Kidney (tissue), 14 donors: ENCODE measurements around the gene C11orf65. TPM values are rescaled to one million over a fixed set of nuclear protein-coding genes. Genes with fewer than 3 reads are reported as not detected.

Source experiments
- DNase-seq, 5 donors: peaks; one replicate each; pipeline ENCODE4 v3.0.0-alpha.2; 2013 to 2020
- FAIRE-seq: peaks from 2 replicates; lab custom pipeline; 2012; peaks lifted over from hg19 to GRCh38; lab: Jason Lieb, UNC
- H3K27ac ChIP-seq, 2 donors: one replicate each; pipeline ENCODE4 v1.7.0; 2013; ENCODE audit warnings: low read depth in 2 of 2, low read length in 2 of 2, inconsistent platforms in 1 of 2
- H3K27me3 ChIP-seq: one replicate; pipeline ENCODE4 v1.7.1; 2013; ENCODE audit warnings: low read length, inconsistent platforms; ENCODE audit not compliant: control insufficient read depth, insufficient read depth
- H3K36me3 ChIP-seq, 3 donors: one replicate each; pipeline versions ENCODE4 v1.7.0 to v1.7.1; 2013; ENCODE audit warnings: low read length in 3 of 3, control low read depth in 1 of 3, inconsistent platforms in 1 of 3; ENCODE audit not compliant: insufficient read depth in 3 of 3, control insufficient read depth in 2 of 3
- H3K4me1 ChIP-seq, 3 donors: one replicate each; pipeline versions ENCODE4 v1.7.0 to v1.7.1; 2013; ENCODE audit warnings: low read length in 3 of 3, inconsistent platforms in 1 of 3, low read depth in 1 of 3; ENCODE audit not compliant: control insufficient read depth in 2 of 3, insufficient read depth in 2 of 3
- H3K4me3 ChIP-seq, 3 donors: one replicate each; pipeline versions ENCODE4 v1.7.0 to v1.8.1; 2013; ENCODE audit warnings: low read length in 3 of 3, control low read depth in 1 of 3, inconsistent platforms in 1 of 3
- H3K9ac ChIP-seq, 3 donors: one replicate each; pipeline versions ENCODE4 v1.7.0 to v1.7.1; 2013; ENCODE audit warnings: low read length in 3 of 3, control low read depth in 1 of 3, inconsistent platforms in 1 of 3
- H3K9me3 ChIP-seq, 3 donors: one replicate each; pipeline versions ENCODE4 v1.7.0 to v1.7.1; 2013; ENCODE audit warnings: low read length in 3 of 3, control low read depth in 1 of 3, inconsistent platforms in 1 of 3; ENCODE audit not compliant: control insufficient read depth in 2 of 3, insufficient read depth in 1 of 3
- intact Hi-C: fragments of 100-400 bp; cut with DNase I; formaldehyde crosslinking; loops from one replicate; pipeline ENCODE4 v1.11.1; 2022
- polyA plus RNA-seq: library from polyadenylated mRNA; stranded (reverse); fragments of 350-450 nt; fragmentation: Illumina TruSeq; extraction: RNeasy Lipid Tissue Mini Kit (QIAGEN cat#74804); gene quantifications from one replicate; pipeline ENCODE4 v1.2.3, GENCODE V29; 2014; ENCODE audit warnings: low read depth, low replicate concordance; ENCODE audit not compliant: insufficient read depth
- total RNA-seq: library from RNA; stranded (reverse); fragmentation: NEBNext Ultra II Directional; extraction: Animal tissue kit (Norgen Biotek cat#: 25700); gene quantifications from one replicate; pipeline ENCODE4 v1.2.1, GENCODE V29; 2021
- TF ChIP-seq, protein P1 (sequence below): IDR thresholded peaks from 3 replicates; pipeline ENCODE4 v1.5.1; 2012; ENCODE audit warnings: mild to moderate bottlenecking, moderate library complexity, borderline replicate concordance; ENCODE audit not compliant: insufficient read depth; ENCODE audit errors: extremely low read depth
- donor health status: control.
- donor health status: control.
- donor health status: control.
- donor health status: control.
- donor health status: control.
- donor health status: DM: yes; HTN: yes; CAD: no.
- donor health status: Normal renal cell carcinoma (clear cell type).

C11orf65 gene
- total and polyA plus RNA-seq, 2 donors from 2014 or later: 1.1 to 1.2 TPM

- Histone ChIP-seq H3K27me3 (no peaks in the 10 kb centered on the region), H3K9me3 (no peaks in the 10 kb centered on the region), H3K4me1 (no peaks in the 10 kb centered on the region), H3K4me3 (no peak overlapping the region), H3K27ac (no peak overlapping the region), H3K36me3 (no peaks in the 10 kb centered on the region), H3K9ac (no peak overlapping the region)
- intact Hi-C loops: no loop called here
- DNase-seq (no peak), FAIRE-seq (no peak)
- TF ChIP-seq, protein P1, sequence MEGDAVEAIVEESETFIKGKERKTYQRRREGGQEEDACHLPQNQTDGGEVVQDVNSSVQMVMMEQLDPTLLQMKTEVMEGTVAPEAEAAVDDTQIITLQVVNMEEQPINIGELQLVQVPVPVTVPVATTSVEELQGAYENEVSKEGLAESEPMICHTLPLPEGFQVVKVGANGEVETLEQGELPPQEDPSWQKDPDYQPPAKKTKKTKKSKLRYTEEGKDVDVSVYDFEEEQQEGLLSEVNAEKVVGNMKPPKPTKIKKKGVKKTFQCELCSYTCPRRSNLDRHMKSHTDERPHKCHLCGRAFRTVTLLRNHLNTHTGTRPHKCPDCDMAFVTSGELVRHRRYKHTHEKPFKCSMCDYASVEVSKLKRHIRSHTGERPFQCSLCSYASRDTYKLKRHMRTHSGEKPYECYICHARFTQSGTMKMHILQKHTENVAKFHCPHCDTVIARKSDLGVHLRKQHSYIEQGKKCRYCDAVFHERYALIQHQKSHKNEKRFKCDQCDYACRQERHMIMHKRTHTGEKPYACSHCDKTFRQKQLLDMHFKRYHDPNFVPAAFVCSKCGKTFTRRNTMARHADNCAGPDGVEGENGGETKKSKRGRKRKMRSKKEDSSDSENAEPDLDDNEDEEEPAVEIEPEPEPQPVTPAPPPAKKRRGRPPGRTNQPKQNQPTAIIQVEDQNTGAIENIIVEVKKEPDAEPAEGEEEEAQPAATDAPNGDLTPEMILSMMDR: no peak
These were observed 52.4 kb downstream of the C11orf65 start for GRCh38 chr11:108414958-108415357.

DNA sequence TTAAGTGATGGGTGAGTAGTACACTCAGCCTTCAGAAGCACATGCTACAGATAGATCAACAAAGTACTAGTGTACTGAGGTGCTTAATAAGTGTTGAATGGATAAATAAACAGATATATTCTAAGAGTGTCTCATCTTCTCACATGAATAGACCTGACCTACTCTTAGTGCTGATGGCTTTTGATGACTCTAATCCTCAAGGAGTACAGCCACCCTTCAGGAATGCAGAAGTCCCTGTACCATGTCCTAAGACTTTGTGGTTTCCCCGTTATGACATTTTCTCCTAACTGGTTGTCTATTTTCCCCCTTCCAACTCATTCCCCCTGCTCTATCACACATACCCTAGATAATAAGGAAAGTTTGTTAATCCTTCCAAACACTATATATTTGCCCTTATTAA lies 61.6 kb downstream of the C11orf65 start:
- H3K4me3 ChIP-seq: no peak overlapping the region
- H3K36me3 ChIP-seq: no peaks in the 10 kb centered on the region
- FAIRE-seq: no peak
- no peaks in the 10 kb centered on the region for H3K27me3 ChIP-seq
- no peak overlapping the region for H3K27ac ChIP-seq
- DNase-seq: no peak
- H3K9ac ChIP-seq: no peak overlapping the region
- TF ChIP-seq, protein P1: no peak
- H3K4me1 ChIP-seq: no peaks in the 10 kb centered on the region
- no peaks in the 10 kb centered on the region for H3K9me3 ChIP-seq
- intact Hi-C loops: no loop called here

GRCh38 chr11:108403052-108403451 lies 64.3 kb downstream of the C11orf65 start:
- Histone ChIP-seq H3K27me3 (no peaks in the 10 kb centered on the region), H3K36me3 (no peaks in the 10 kb centered on the region), H3K4me1 (no peaks in the 10 kb centered on the region), H3K27ac (no peak overlapping the region), H3K9ac (no peak overlapping the region), H3K9me3 (no peaks in the 10 kb centered on the region), H3K4me3 (no peak overlapping the region)
- FAIRE-seq (peak; percentile 72), DNase-seq (peak in 1 of 5 donors; percentile 31)
- TF ChIP-seq, protein P1: no peak
- intact Hi-C loops: no loop called here

GRCh38 chr11:108402241-108402640 lies 65.1 kb downstream of the C11orf65 start:
- H3K4me3 ChIP-seq: no peak overlapping the region
- no peak for DNase-seq
- no peaks in the 10 kb centered on the region for H3K4me1 ChIP-seq
- H3K36me3 ChIP-seq: no peaks in the 10 kb centered on the region
- H3K27ac ChIP-seq: no peak overlapping the region
- H3K9me3 ChIP-seq: no peaks in the 10 kb centered on the region
- intact Hi-C loops: no loop called here
- H3K9ac ChIP-seq: no peak overlapping the region
- TF ChIP-seq, protein P1: no peak
- H3K27me3 ChIP-seq: no peaks in the 10 kb centered on the region
- FAIRE-seq: no peak
